HepG2 (cell line): ENCODE data around the gene INO80E. TPM values are rescaled to one million over a fixed set of nuclear protein-coding genes. Genes with fewer than 3 reads are reported as not detected.
A peak's percentile ranks its signal among the peaks of the same experiment; 100 is the strongest.

Experiments used
- ATF4 ChIP-seq, 2 experiments: fragments of 450-650 bp in 1 of 2; sonication (generic) in 1 of 2; formaldehyde crosslinking; IDR thresholded peaks; 2 replicates each; pipeline versions ENCODE4 v1.5.0 to v1.8.0; 2020 to 2022; ENCODE audit warnings: mild to moderate bottlenecking in 1 of 2, missing genetic modification reagents in 1 of 2
- FOXA3 ChIP-seq: IDR thresholded peaks from 2 replicates; pipeline ENCODE4 v1.6.1; 2016; ENCODE audit warnings: missing genetic modification reagents, missing compliant biosample characterization
- KDM4B ChIP-seq: sonication (generic); formaldehyde crosslinking; IDR thresholded peaks from 2 replicates; pipeline ENCODE4 v1.4.0; 2020; ENCODE audit warnings: missing genetic modification reagents
- MTA3 ChIP-seq: sonication (generic); formaldehyde crosslinking; IDR thresholded peaks from 2 replicates; pipeline ENCODE4 v1.4.0; 2020; ENCODE audit warnings: missing genetic modification reagents
- PHF21A ChIP-seq: sonication (generic); formaldehyde crosslinking; IDR thresholded peaks from 2 replicates; pipeline ENCODE4 v1.5.0; 2020; ENCODE audit warnings: mild to moderate bottlenecking, missing genetic modification reagents
- SKIL ChIP-seq: sonication (generic); formaldehyde crosslinking; IDR thresholded peaks from 2 replicates; pipeline ENCODE4 v1.8.0; 2022; ENCODE audit warnings: missing genetic modification reagents, mild to moderate bottlenecking, moderate library complexity, borderline replicate concordance
- SMARCE1 ChIP-seq: fragments of 450-650 bp; IDR thresholded peaks from 2 replicates; pipeline ENCODE4 v1.6.1; 2017; ENCODE audit warnings: borderline replicate concordance
- SNAI1 ChIP-seq: sonication (generic); formaldehyde crosslinking; IDR thresholded peaks from 2 replicates; pipeline ENCODE4 v1.5.0; 2020; ENCODE audit warnings: mild to moderate bottlenecking, missing genetic modification reagents, borderline replicate concordance
- SP1 ChIP-seq, 2 experiments: fragments of 450-650 bp in 1 of 2; sonication (generic) in 1 of 2; formaldehyde crosslinking in 1 of 2; IDR thresholded peaks; 2 replicates each; pipeline versions ENCODE4 v1.4.0 to v1.6.1; 2016 to 2020; ENCODE audit warnings: missing genetic modification reagents in 1 of 2
- TOPORS ChIP-seq: sonication (generic); formaldehyde crosslinking; IDR thresholded peaks from 2 replicates; pipeline ENCODE4 v1.8.0; 2023; ENCODE audit warnings: mild to moderate bottlenecking, missing genetic modification reagents
- YEATS4 ChIP-seq: sonication (generic); formaldehyde crosslinking; IDR thresholded peaks from 2 replicates; pipeline ENCODE4 v1.4.0; 2020; ENCODE audit warnings: missing genetic modification reagents, borderline replicate concordance
- ZNF124 ChIP-seq: sonication (generic); formaldehyde crosslinking; IDR thresholded peaks from 2 replicates; pipeline ENCODE4 v1.4.0; 2020; ENCODE audit warnings: missing genetic modification reagents
- ZNF260 ChIP-seq: sonication (generic); formaldehyde crosslinking; IDR thresholded peaks from 2 replicates; pipeline ENCODE4 v1.4.0; 2020; ENCODE audit warnings: missing genetic modification reagents, low read depth, mild to moderate bottlenecking, borderline replicate concordance
- ZNF569 ChIP-seq: sonication (generic); formaldehyde crosslinking; IDR thresholded peaks from 2 replicates; pipeline ENCODE4 v1.5.0; 2020; ENCODE audit warnings: mild to moderate bottlenecking, missing genetic modification reagents, moderate library complexity, borderline replicate concordance
- ZNF772 ChIP-seq: sonication (generic); formaldehyde crosslinking; IDR thresholded peaks from 2 replicates; pipeline ENCODE4 v1.5.0; 2020; ENCODE audit warnings: mild to moderate bottlenecking, missing genetic modification reagents
- polyA plus RNA-seq, 8 experiments: library from polyadenylated mRNA; depleted of rRNA in 3 of 8; stranded (reverse) in 7 of 8; unstranded in 1 of 8; fragments of >200 nt; fragmentation: Illumina TruSeq in 4 of 8; extraction: Trizol in 4 of 8; gene quantifications; 2 replicates each; pipeline versions ENCODE4 v1.2.1 to v1.2.3, GENCODE V29; 2011 to 2016; ENCODE audit warnings: low read depth in 4 of 8, missing spikeins in 1 of 8, mixed read lengths in 1 of 8; ENCODE audit not compliant: insufficient read depth in 1 of 8
- total RNA-seq, 5 experiments: library from RNA; depleted of rRNA; stranded (reverse); fragments of >200 nt; fragmentation: Illumina TruSeq; extraction: Trizol; gene quantifications; 2 replicates each; pipeline ENCODE4 v1.2.3, GENCODE V29; 2016; ENCODE audit warnings: low read depth in 1 of 5
- TF ChIP-seq, protein P1 (sequence below): sonication (generic); formaldehyde crosslinking; IDR thresholded peaks from 2 replicates; pipeline ENCODE4 v1.4.0; 2020; ENCODE audit warnings: low read depth, mild to moderate bottlenecking, missing genetic modification reagents
- TF ChIP-seq, protein P2 (sequence below), 2 experiments: sonication (generic) in 1 of 2; formaldehyde crosslinking in 1 of 2; IDR thresholded peaks; 2 replicates each; pipeline versions ENCODE4 v1.6.1 to v1.9.0; 2014 to 2022; ENCODE audit warnings: antibody characterized with exemption in 1 of 2, borderline replicate concordance in 1 of 2, inconsistent platforms in 1 of 2, low read depth in 1 of 2, missing genetic modification reagents in 1 of 2

The INO80E gene
- total and polyA plus RNA-seq, 2 of the 13 experiments (the other 11 are each of a cell fraction or from before 2014, with no cell fraction given), result 25.8 to 45.6 TPM

DNA sequence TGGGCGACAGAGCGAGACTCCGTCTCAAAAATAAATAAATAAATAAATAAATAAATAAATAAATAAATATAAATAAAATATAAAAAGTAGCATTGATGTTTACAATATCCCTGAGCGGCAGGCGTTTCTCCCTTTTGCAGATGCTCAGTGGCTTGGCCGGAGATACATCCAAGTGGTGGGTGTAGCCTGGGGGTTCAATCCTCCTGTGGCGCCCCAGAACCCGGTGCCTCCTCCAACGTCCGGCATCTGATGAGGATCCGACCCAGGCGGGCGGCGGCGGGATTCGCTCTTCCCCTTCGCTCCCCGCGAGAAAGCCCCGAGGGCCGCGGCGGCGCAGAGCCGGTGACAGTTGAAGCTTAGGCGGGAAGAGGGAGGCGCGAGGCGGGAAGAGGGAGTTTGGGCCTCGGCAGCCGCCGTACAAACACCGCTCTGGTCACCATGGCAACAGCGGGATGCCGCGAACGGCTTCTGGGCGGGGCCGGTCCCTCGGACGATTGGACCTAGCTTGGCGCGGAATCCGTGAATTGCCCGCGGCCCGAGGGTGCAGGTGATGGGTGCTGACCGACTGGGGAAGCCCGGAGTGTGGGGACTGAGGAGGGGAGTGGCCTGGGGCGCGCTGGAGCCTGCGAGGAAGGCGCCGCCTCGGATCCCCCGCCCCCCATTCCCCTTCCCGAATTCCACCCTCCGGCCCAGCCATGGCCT, 56.8 kb downstream of the INO80E start (continued):
- no peak for TF ChIP-seq SP1 (IDR thresholded peaks at IDR 0.05)
- peak; percentile 94 for TF ChIP-seq SP1 (CRISPR knock-in tag; IDR thresholded peaks at IDR 0.05)
- peak; percentile 98 for TF ChIP-seq ZNF124
- TF ChIP-seq, protein P1, sequence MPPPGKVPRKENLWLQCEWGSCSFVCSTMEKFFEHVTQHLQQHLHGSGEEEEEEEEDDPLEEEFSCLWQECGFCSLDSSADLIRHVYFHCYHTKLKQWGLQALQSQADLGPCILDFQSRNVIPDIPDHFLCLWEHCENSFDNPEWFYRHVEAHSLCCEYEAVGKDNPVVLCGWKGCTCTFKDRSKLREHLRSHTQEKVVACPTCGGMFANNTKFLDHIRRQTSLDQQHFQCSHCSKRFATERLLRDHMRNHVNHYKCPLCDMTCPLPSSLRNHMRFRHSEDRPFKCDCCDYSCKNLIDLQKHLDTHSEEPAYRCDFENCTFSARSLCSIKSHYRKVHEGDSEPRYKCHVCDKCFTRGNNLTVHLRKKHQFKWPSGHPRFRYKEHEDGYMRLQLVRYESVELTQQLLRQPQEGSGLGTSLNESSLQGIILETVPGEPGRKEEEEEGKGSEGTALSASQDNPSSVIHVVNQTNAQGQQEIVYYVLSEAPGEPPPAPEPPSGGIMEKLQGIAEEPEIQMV, result peak; percentile 94
- TF ChIP-seq MTA3, result no peak
- TF ChIP-seq ZNF569, result no peak
- TF ChIP-seq TOPORS (CRISPR knock-in tag), result peak; percentile 95
- TF ChIP-seq FOXA3 (CRISPR knock-in tag), result peak; percentile 69
- no peak for TF ChIP-seq SMARCE1
- TF ChIP-seq ZNF260, result no peak
- TF ChIP-seq ZNF772 (CRISPR knock-in tag), result peak; percentile 99
- TF ChIP-seq PHF21A (CRISPR knock-in tag), result peak; percentile 80; the same call in 1 of the 2 replicates
- peak; percentile 86; the same call in 1 of the 2 replicates for TF ChIP-seq YEATS4 (CRISPR knock-in tag)
- peak; percentile 52 for TF ChIP-seq SNAI1 (CRISPR knock-in tag)
- TF ChIP-seq ATF4 (CRISPR knock-in tag; IDR thresholded peaks at IDR 0.05), result peak in 1 of 2 experiments; percentile 54; a peak in 1 of 4 replicates
- TF ChIP-seq SKIL (CRISPR knock-in tag), result peak; percentile 58; the same call in 1 of the 2 replicates
- TF ChIP-seq, protein P2, sequence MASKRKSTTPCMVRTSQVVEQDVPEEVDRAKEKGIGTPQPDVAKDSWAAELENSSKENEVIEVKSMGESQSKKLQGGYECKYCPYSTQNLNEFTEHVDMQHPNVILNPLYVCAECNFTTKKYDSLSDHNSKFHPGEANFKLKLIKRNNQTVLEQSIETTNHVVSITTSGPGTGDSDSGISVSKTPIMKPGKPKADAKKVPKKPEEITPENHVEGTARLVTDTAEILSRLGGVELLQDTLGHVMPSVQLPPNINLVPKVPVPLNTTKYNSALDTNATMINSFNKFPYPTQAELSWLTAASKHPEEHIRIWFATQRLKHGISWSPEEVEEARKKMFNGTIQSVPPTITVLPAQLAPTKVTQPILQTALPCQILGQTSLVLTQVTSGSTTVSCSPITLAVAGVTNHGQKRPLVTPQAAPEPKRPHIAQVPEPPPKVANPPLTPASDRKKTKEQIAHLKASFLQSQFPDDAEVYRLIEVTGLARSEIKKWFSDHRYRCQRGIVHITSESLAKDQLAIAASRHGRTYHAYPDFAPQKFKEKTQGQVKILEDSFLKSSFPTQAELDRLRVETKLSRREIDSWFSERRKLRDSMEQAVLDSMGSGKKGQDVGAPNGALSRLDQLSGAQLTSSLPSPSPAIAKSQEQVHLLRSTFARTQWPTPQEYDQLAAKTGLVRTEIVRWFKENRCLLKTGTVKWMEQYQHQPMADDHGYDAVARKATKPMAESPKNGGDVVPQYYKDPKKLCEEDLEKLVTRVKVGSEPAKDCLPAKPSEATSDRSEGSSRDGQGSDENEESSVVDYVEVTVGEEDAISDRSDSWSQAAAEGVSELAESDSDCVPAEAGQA (IDR thresholded peaks at IDR 0.05; ENCODE audit: low read depth), result peak; percentile 72; the same call in 1 of the 2 replicates
- TF ChIP-seq, protein P2 (CRISPR knock-in tag; IDR thresholded peaks at IDR 0.05; ENCODE audit: borderline replicate concordance), result peak; percentile 69; the same call in 1 of the 2 replicates
- peak; percentile 89 for TF ChIP-seq KDM4B (CRISPR knock-in tag)
